Fibroblast of lung (primary cell): ENCODE results near the gene FAM180A. TPM values are rescaled to one million over a fixed set of nuclear protein-coding genes. Genes with fewer than 3 reads are reported as not detected.

Experiments used
- DNase-seq, 2 donors: peaks; one replicate each; pipeline versions ENCODE4 v3.0.0 to v3.0.0-alpha.2; 2010; ENCODE audit warnings: low read depth in 2 of 2
- H2AFZ ChIP-seq: 2 replicates; pipeline ENCODE4 v1.5.1; 2012; ENCODE audit warnings: low read length, control low read depth, inconsistent platforms
- H3K27ac ChIP-seq: 2 replicates; pipeline ENCODE4 v1.5.1; 2011; ENCODE audit warnings: low read length, control low read depth; ENCODE audit not compliant: insufficient read depth
- H3K27me3 ChIP-seq: 2 replicates; pipeline ENCODE4 v1.5.1; 2011; ENCODE audit warnings: mild to moderate bottlenecking, low read length; ENCODE audit not compliant: control insufficient read depth, insufficient read depth
- H3K36me3 ChIP-seq: 2 replicates; pipeline ENCODE4 v1.5.1; 2011; ENCODE audit warnings: low read length; ENCODE audit not compliant: control insufficient read depth, insufficient read depth
- H3K4me1 ChIP-seq: 2 replicates; pipeline ENCODE4 v1.5.1; 2011; ENCODE audit warnings: low read length; ENCODE audit not compliant: control insufficient read depth, insufficient read depth; ENCODE audit errors: extremely low read depth
- H3K4me2 ChIP-seq: 2 replicates; pipeline ENCODE4 v1.5.1; 2011; ENCODE audit warnings: low read length, control low read depth; ENCODE audit not compliant: insufficient read depth; ENCODE audit errors: extremely low read depth
- H3K4me3 ChIP-seq, 4 experiments: fragments of 200-600 bp in 1 of 4; sonication (generic) in 1 of 4; replicated peaks in 1 of 4; 2 replicates each; pipeline ENCODE4 v1.5.1; 2011 to 2016; ENCODE audit warnings: low read length in 4 of 4, low read depth in 3 of 4, mild to moderate bottlenecking in 3 of 4, control low read depth in 2 of 4, inconsistent platforms in 1 of 4, mixed read lengths in 1 of 4; ENCODE audit not compliant: insufficient read depth in 1 of 4; ENCODE audit errors: control extremely low read depth in 1 of 4
- H3K79me2 ChIP-seq: 2 replicates; pipeline ENCODE4 v1.5.1; 2012; ENCODE audit warnings: mild to moderate bottlenecking, low read length, inconsistent platforms; ENCODE audit not compliant: control insufficient read depth, insufficient read depth
- H3K9ac ChIP-seq: 2 replicates; pipeline ENCODE4 v1.5.1; 2011; ENCODE audit warnings: mild to moderate bottlenecking, low read length, control low read depth; ENCODE audit not compliant: insufficient read depth
- H3K9me3 ChIP-seq: 2 replicates; pipeline ENCODE4 v1.5.1; 2012; ENCODE audit warnings: low read depth, low read length; ENCODE audit not compliant: control insufficient read depth, insufficient read depth
- H4K20me1 ChIP-seq: 2 replicates; pipeline ENCODE4 v1.5.1; 2011; ENCODE audit warnings: low read length; ENCODE audit not compliant: control insufficient read depth, insufficient read depth; ENCODE audit errors: extremely low read depth
- EZH2 ChIP-seq: IDR thresholded peaks from 2 replicates; pipeline ENCODE4 v1.5.1; 2012; ENCODE audit warnings: low read length, control low read depth, mild to moderate bottlenecking; ENCODE audit errors: missing control alignments
- polyA plus RNA-seq, 2 donors: library from polyadenylated mRNA; depleted of rRNA in 1 of 2; stranded (reverse) in 1 of 2; unstranded in 1 of 2; fragments of >200 nt; gene quantifications; 2 replicates each; pipeline ENCODE4 v1.2.1, GENCODE V29; 2011 to 2012; ENCODE audit warnings: missing spikeins in 1 of 2
- total RNA-seq: library from RNA; depleted of rRNA; stranded (reverse); fragments of >200 nt; gene quantifications from 2 replicates; pipeline ENCODE4 v1.2.1, GENCODE V29; 2014
- TF ChIP-seq, protein P1 (sequence below), 2 donors: IDR thresholded peaks in 1 of 2; conservative IDR thresholded peaks in 1 of 2; 1 replicate in 1 of 2; 2 replicates in 1 of 2; pipeline ENCODE4 v1.5.1; 2011 to 2012; ENCODE audit warnings: low read length in 2 of 2, control low read depth in 1 of 2, inconsistent platforms in 1 of 2, low read depth in 1 of 2, mild to moderate bottlenecking in 1 of 2

FAM180A gene
- total and polyA plus RNA-seq, 2 donors (not counting 1 experiment from before 2014, with no cell fraction given), result 15.6 to 38.5 TPM

DNA sequence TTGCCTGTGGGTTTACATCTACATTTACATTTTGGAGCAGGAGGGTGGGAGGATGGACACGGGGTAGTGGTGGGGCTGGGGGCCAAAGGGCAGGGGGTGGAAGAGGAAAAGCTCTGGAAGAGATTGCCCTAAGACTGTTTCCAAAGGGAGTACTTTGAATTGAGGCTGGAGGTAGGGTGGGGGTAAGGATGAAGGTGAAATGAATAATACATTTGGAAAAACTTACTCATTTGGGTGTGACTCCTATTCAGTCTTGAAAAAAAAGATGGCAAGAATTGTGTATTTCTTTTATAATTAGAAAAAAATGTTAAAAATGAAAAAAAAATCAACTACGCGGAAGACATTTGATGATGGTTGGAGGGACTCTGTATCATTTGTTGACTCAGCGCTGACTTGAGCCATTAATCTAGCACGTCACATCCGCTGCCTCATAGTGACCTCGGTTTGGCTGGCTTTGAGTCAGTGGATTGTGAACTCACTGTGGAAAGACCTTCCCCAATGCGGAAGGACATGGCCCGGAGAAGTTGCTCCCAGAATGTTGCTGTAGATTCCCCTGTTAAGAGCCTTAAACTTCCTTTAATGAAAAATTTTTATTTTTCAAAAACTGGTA, 2.8 kb downstream of the FAM180A start:
- H2AFZ ChIP-seq, result no peak overlapping the region
- peak; percentile 97 to 99 for DNase-seq
- H3K27me3 ChIP-seq, result no peaks in the 10 kb centered on the region
- H3K4me2 ChIP-seq, result peak overlapping the region; percentile 70
- H3K9ac ChIP-seq, result no peak overlapping the region
- H3K4me3 ChIP-seq, result peak overlapping the region; percentile 23 to 86 (median 44)
- H4K20me1 ChIP-seq, result no peaks in the 10 kb centered on the region
- peaks cover 3% of the 10 kb centered on the region for H3K36me3 ChIP-seq
- peaks cover 51% of the 10 kb centered on the region for H3K79me2 ChIP-seq
- TF ChIP-seq, protein P1, sequence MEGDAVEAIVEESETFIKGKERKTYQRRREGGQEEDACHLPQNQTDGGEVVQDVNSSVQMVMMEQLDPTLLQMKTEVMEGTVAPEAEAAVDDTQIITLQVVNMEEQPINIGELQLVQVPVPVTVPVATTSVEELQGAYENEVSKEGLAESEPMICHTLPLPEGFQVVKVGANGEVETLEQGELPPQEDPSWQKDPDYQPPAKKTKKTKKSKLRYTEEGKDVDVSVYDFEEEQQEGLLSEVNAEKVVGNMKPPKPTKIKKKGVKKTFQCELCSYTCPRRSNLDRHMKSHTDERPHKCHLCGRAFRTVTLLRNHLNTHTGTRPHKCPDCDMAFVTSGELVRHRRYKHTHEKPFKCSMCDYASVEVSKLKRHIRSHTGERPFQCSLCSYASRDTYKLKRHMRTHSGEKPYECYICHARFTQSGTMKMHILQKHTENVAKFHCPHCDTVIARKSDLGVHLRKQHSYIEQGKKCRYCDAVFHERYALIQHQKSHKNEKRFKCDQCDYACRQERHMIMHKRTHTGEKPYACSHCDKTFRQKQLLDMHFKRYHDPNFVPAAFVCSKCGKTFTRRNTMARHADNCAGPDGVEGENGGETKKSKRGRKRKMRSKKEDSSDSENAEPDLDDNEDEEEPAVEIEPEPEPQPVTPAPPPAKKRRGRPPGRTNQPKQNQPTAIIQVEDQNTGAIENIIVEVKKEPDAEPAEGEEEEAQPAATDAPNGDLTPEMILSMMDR (conservative IDR thresholded peaks at IDR 0.05 in 1 of 2, IDR thresholded peaks at IDR 0.05 in 1 of 2; ENCODE audit: low read depth in 1 of 2, low read length in 2 of 2), result no peak
- TF ChIP-seq EZH2, result no peak
- peak overlapping the region; percentile 93 for H3K27ac ChIP-seq
- no peaks in the 10 kb centered on the region for H3K9me3 ChIP-seq
- peaks cover 14% of the 10 kb centered on the region for H3K4me1 ChIP-seq

DNA sequence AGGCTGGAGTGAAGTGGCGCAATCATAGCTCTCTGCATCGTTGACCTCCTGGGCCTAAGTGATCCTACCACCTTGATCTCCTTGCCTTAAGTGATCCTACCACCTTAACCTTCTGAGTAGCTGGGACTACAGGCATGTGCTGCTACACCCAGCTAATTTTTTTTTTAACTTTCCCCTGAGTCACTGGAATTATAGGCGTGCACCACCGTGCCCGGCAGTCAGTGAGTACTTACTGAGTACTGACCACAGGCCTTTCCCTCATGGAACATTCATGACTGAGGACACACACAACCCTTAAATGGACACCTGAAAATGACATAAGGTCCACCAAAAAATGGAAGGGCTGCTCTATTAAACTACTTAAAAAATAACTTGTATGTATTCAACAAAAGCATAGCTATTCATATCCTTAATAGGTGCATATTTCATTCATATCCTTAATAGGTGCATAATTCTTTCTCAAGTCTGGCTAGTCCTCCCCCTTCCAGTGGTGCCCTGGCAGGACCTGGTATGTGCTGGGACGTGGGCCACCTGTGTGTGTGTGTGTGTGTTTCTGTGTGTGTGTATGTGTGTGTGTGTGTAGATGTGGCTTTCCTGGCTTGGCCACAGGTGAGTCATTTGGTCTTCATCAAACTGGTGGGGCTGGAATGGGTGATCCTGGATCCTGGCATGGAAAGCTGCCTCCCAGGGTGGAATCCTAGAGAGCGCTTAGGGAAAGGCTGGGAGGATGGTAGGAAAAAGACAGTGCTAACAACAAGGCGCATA, 3.5 kb downstream of the FAM180A start:
- H3K79me2 ChIP-seq, result peaks cover 58% of the 10 kb centered on the region
- H3K9me3 ChIP-seq, result no peaks in the 10 kb centered on the region
- H3K4me1 ChIP-seq, result peaks cover 14% of the 10 kb centered on the region
- peak; percentile 74 to 96 for DNase-seq
- H3K9ac ChIP-seq, result no peak overlapping the region
- no peak for TF ChIP-seq EZH2
- TF ChIP-seq, protein P1 (conservative IDR thresholded peaks at IDR 0.05 in 1 of 2, IDR thresholded peaks at IDR 0.05 in 1 of 2; ENCODE audit: low read depth in 1 of 2, low read length in 2 of 2), result no peak
- H3K27ac ChIP-seq, result peak overlapping the region; percentile 93
- no peaks in the 10 kb centered on the region for H4K20me1 ChIP-seq
- no peaks in the 10 kb centered on the region for H3K27me3 ChIP-seq
- peak overlapping the region; percentile 88 for H3K4me2 ChIP-seq
- no peak overlapping the region for H2AFZ ChIP-seq
- H3K4me3 ChIP-seq, result peak overlapping the region in 3 of 4 experiments; percentile 11 to 86 (median 28)
- H3K36me3 ChIP-seq, result peaks cover 3% of the 10 kb centered on the region

DNA sequence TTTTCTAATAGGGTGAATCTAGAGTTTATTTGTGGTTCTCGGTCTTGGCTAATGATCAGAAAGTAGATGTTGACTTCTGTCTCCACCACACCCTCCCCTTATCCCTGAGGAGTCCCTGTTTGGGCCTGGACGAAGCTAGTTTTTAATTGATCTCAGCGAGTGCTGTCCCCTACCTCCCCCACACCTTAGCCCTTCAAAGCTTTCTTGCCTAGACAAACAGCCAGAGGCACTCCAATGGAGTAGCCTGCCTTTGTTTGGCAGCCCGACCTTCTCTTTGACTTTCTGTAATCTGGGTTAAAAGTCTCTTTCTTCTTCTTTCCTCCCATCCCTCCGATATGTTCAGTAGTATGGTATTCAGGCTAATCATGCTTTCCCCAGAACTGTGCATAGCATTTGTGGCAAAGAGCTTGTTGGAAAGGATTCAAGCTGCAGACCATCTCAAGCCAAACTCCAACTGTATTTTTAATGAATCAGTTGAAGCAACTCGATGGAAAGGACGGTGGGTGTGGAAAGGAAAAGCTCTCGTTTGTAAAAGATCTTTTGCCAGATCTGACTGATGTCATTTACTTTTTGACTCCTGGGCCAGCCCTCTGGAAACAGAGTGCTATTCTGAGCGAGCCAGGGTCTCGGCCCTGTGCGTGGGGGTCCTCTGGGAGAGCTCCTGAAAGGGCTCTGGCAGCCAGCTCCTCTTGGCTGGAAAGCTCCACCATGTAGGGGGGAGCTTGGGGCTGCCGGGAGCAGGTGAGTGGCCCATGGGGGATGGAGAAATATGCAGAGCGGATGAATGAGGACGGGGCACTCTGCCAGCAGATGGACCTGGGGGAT, 4.5 kb downstream of the FAM180A start:
- Histone ChIP-seq H3K4me3 (peak overlapping the region in 3 of 4 experiments; percentile 11 to 86 (median 28)), H3K36me3 (peaks cover 5% of the 10 kb centered on the region), H3K9me3 (no peaks in the 10 kb centered on the region), H3K4me2 (peak overlapping the region; percentile 88), H2AFZ (peak overlapping the region; percentile 36), H3K9ac (peak overlapping the region; percentile 8), H3K27ac (peak overlapping the region; percentile 93), H3K4me1 (peaks cover 14% of the 10 kb centered on the region), H3K27me3 (no peaks in the 10 kb centered on the region), H4K20me1 (no peaks in the 10 kb centered on the region), H3K79me2 (peaks cover 63% of the 10 kb centered on the region)
- TF ChIP-seq, protein P1 (conservative IDR thresholded peaks at IDR 0.05 in 1 of 2, IDR thresholded peaks at IDR 0.05 in 1 of 2; ENCODE audit: low read depth in 1 of 2, low read length in 2 of 2), result no peak
- TF ChIP-seq EZH2, result no peak
- DNase-seq, result peak; percentile 75 to 90
